ENCODE measurements around the gene DPYD. TPM values are rescaled to one million over a fixed set of nuclear protein-coding genes. Genes with fewer than 3 reads are reported as not detected.

DPYD gene
- total and polyA plus RNA-seq, 9 of the 15 experiments (the other 6 are each of a cell fraction or from before 2014, with no cell fraction given), result 0.03 to 0.25 (median 0.08) TPM; not detected in 2

DNA sequence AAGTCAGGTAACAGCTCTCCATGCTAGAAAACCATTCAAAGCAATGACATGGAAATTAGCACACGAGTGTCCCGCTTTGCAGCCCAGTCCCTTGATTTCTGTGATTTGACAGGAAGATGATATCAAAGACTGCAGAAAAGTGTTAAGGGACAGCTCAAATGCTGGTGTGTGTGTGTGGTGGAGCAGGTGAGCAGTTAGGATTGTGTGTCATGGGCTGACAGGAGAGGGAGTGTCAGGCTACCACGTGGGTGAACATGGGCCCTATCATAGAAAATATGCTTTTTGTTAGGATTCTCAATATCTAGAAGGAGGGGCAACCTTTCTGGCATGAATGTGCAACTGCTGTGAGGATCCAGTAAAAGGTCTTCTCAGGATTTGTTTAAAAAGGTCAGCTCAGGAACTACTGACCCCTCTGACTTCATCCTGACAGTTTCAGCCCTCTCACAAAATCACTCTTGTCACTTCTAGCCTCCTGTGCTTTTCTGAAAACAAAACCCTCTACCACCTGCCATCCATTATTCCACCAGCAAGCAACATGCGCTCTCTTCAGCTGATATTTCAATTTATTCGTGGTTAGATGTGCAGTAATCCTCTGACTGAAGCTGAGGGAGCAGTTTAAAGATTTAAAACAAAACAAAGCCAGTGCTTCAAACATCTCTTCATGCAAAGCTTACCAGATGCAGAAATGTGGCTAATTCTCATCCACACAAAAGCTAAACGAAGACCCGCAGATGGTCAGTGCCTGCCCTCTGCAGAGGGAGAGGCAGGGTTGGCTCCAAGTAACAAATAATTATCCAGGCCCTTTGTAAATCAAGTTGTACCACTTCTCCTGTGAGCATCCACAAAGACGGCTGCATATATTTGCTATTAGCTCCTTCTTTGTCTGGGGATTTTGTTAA, 801.3 kb downstream of the DPYD start:
- TF ChIP-seq ZSCAN32 (CRISPR knock-in tag; IDR thresholded peaks at IDR 0.05) (no peak), CAMTA2 (CRISPR knock-in tag; conservative IDR thresholded peaks at IDR 0.05) (no peak), KDM2B (CRISPR knock-in tag; IDR thresholded peaks at IDR 0.05) (no peak), RHOXF2B (CRISPR knock-in tag; conservative IDR thresholded peaks at IDR 0.05) (no peak), HDAC6 (IDR thresholded peaks at IDR 0.05; ENCODE audit: low read depth, low read length) (no peak), CCAR2 (IDR thresholded peaks at IDR 0.05; ENCODE audit: low read depth, low read length) (no peak)
- TF ChIP-seq, protein P1, sequence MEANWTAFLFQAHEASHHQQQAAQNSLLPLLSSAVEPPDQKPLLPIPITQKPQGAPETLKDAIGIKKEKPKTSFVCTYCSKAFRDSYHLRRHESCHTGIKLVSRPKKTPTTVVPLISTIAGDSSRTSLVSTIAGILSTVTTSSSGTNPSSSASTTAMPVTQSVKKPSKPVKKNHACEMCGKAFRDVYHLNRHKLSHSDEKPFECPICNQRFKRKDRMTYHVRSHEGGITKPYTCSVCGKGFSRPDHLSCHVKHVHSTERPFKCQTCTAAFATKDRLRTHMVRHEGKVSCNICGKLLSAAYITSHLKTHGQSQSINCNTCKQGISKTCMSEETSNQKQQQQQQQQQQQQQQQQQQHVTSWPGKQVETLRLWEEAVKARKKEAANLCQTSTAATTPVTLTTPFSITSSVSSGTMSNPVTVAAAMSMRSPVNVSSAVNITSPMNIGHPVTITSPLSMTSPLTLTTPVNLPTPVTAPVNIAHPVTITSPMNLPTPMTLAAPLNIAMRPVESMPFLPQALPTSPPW (CRISPR knock-in tag; IDR thresholded peaks at IDR 0.05), result no peak
- TF ChIP-seq, protein P2, sequence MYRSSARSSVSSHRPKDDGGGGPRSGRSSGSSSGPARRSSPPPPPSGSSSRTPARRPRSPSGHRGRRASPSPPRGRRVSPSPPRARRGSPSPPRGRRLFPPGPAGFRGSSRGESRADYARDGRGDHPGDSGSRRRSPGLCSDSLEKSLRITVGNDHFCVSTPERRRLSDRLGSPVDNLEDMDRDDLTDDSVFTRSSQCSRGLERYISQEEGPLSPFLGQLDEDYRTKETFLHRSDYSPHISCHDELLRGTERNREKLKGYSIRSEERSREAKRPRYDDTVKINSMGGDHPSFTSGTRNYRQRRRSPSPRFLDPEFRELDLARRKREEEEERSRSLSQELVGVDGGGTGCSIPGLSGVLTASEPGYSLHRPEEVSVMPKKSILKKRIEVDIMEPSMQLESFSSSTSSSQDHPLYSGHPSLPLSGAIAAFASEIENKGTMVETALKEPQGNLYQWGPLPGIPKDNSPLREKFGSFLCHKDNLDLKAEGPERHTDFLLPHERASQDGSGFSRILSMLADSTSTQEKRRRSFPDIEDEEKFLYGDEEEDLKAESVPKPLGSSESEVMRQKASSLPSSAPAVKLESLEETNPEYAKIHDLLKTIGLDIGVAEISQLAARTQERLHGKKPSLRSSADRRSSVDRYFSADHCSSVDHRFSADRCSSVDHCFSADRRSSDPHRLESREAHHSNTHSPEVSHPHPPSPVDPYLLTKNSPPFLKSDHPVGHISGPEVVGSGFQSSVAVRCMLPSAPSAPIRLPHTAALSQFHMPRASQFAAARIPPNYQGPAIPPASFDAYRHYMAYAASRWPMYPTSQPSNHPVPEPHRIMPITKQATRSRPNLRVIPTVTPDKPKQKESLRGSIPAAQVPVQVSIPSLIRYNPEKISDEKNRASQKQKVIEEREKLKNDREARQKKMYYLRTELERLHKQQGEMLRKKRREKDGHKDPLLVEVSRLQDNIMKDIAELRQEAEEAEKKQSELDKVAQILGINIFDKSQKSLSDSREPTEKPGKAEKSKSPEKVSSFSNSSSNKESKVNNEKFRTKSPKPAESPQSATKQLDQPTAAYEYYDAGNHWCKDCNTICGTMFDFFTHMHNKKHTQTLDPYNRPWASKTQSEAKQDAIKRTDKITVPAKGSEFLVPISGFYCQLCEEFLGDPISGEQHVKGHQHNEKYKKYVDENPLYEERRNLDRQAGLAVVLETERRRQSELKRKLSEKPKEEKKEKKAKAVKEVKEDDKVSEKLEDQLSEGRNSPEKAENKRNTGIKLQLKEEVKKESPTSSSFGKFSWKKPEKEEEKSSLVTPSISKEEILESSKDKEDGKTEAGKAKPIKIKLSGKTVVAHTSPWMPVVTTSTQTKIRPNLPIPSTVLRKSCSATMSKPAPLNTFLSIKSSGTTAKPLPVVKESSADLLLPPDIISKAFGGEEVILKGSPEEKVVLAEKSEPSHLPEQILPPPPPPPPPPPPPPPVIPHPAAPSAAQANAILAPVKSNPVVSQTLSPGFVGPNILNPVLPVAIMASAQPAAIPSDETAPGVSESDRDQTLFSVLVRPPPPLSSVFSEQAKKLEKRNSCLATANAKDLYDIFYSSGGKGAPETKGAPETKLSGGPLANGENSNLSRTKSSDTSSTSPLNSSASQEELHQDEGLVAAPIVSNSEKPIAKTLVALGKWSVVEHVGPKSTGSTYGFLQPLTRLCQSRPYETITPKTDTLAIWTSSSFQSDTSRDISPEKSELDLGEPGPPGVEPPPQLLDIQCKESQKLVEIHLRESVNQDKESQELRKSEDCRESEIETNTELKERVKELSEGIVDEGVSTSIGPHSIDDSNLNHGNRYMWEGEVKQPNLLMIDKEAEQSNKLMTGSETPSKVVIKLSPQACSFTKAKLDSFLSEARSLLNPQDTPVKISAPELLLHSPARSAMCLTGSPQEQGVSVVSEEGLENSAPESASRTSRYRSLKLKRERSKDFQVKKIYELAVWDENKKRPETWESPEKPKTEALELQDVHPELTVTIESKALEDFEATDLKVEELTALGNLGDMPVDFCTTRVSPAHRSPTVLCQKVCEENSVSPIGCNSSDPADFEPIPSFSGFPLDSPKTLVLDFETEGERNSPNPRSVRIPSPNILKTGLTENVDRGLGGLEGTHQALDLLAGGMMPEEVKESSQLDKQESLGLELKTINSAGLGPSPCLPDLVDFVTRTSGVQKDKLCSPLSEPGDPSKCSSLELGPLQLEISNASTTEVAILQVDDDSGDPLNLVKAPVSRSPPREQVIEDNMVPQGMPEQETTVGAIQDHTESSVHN (IDR thresholded peaks at IDR 0.05; ENCODE audit: borderline replicate concordance in 1 of 2, low read depth in 1 of 2), result no peak
- H3K4me3 ChIP-seq, result no peak overlapping the region
- ATAC-seq (no peak), DNase-seq (ENCODE audit: extremely low read depth in 1 of 4, low spot score in 3 of 4) (no peak), FAIRE-seq (no peak)
- H3K36me3 ChIP-seq (ENCODE audit: control insufficient read depth, insufficient read depth, low read length), result no peaks in the 10 kb centered on the region
- in situ Hi-C loops (cut with MboI) (no loop called here), intact Hi-C loops (cut with micrococcal nuclease) (no loop called here)
- POLR2A ChIA-PET, result no interaction called here
- H3K9me1 ChIP-seq (ENCODE audit: control insufficient read depth, insufficient read depth, low read length), result no peaks in the 10 kb centered on the region
- no peaks in the 10 kb centered on the region for H3K4me1 ChIP-seq (replicated peaks in 1 of 2; ENCODE audit: control insufficient read depth in 2 of 2, insufficient read depth in 2 of 2, low read length in 2 of 2)
- H3K9me3 ChIP-seq (replicated peaks; ENCODE audit: control insufficient read depth, insufficient read depth, low read depth, low read length), result no peaks in the 10 kb centered on the region
- no peaks in the 10 kb centered on the region for H4K20me1 ChIP-seq (replicated peaks; ENCODE audit: control insufficient read depth, insufficient read depth, low read length)
- 3% methylated on average over 8 of the region's 8 CpGs for WGBS (ENCODE audit: insufficient coverage, low coverage, missing lambda C conversion rate)
- BruUV-seq (replicated peaks), result no TSS peak
- CTCF ChIA-PET (ENCODE audit: low intra/inter-chr PET ratio), result no interaction called here
- H3K79me2 ChIP-seq (ENCODE audit: control insufficient read depth, insufficient read depth, low read length), result no peaks in the 10 kb centered on the region
- H3K27ac ChIP-seq (ENCODE audit: extremely low read depth, low read depth, low read length), result no peak overlapping the region
- no peaks in the 10 kb centered on the region for H3K27me3 ChIP-seq (ENCODE audit: control insufficient read depth in 2 of 2, insufficient read depth in 2 of 2, low read length in 2 of 2)
- H3K4me2 ChIP-seq (ENCODE audit: insufficient read depth, low read length), result no peak overlapping the region
- H2AFZ ChIP-seq (ENCODE audit: low read depth, low read length), result no peak overlapping the region
- H3K9ac ChIP-seq (ENCODE audit: insufficient read depth in 1 of 2, low read depth in 2 of 2, low read length in 2 of 2), result no peak overlapping the region
